HG02588 (cell line): Measurements from ENCODE around the gene PPA2.

Experiments
- ATAC-seq: cut with Tn5 transposase; IDR thresholded peaks from one replicate; pipeline ENCODE4 v1.9.1; 2021; ENCODE audit warnings: mild to moderate bottlenecking, moderate library complexity; ENCODE audit not compliant: unreplicated experiment

Gene PPA2

DNA sequence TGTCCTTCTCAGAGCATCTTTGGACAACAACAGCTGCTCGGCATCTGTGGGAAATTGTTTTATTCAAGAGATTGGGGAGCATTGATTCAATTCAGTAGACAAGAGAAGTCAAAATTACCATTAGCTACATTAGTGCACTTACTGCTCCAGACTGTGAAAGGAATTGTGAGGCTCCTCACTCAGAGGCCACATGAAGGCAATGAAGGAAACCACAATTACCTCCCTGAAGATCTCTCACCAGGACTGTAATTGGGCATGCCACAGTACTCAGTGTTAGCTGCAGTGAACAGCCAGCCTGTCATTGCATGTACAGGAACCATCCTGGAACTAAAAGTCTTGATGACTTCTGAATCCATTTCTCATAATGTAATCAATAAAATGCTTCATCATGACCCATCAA is 144.8 kb downstream of the PPA2 start:
- ATAC-seq, result no peak

DNA sequence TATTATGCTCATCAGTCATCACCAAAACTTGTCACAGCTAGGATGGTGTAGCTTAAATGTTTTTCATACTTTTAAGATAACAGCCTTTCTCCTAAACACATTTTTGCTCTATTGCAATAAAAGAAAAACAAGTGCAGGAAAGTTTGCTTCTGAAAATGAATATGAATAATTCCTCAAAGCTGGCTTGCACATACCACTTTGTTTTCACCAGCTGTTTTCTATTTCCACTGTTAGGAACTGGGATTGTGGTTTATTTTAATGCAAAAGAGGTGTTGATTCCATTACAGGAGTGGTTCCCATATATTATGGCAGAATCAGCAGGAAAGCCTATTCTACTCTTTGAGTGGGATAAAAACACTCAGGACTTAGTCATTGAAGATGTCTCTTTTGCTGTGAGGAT is 145.9 kb downstream of the PPA2 start:
- ATAC-seq, result no peak

DNA sequence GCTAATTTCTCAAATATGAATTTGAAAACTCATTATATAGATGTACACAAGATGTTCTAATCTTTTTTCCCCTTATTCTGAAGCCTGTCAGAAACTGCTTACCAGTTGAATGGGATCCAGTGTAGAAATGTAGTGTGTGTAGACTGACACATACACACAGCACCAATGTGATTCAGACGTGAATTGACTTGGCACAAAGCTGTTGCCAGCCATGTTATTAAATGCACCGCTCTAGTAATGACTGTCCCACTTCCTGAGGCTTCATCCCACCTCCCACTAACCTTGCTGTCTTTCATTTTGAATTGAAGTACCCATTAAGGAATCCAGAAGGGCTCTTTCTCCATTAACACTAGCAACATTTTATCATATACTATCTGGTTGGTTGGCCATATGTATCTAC is 146.6 kb downstream of the PPA2 start:
- no peak for ATAC-seq
